Heart left ventricle (tissue), 13 donors: ENCODE results near the gene AKT2.

ENCODE experiments used
- CTCF ChIP-seq, 12 donors: fragments of 200-600 bp; sonication (generic) in 4 of 12; IDR thresholded peaks; one replicate each; pipeline versions ENCODE4 v1.5.0 to v1.8.0; 2018 to 2022; ENCODE audit warnings: antibody characterized with exemption in 12 of 12, mild to moderate bottlenecking in 5 of 12
- POLR2A ChIP-seq, 2 donors: fragments of 450-650 bp; IDR thresholded peaks; one replicate each; pipeline ENCODE4 v1.6.1; 2017; ENCODE audit warnings: antibody characterized with exemption in 2 of 2, mild to moderate bottlenecking in 2 of 2, moderate library complexity in 2 of 2
- donor health status: ischemic (EF 13 %, LVEDD 7.1; RV severe dilation, severe dysfunction).
- donor health status: DM: no; HTN: yes; CAD: no.
- donor health status: DM: no; HTN: no; CAD: no.
- donor health status: ischemic (EF 25% LVEDD 6.9; RV normal size, moderate dysfunction).
- donor health status: ischemic (EF 25% LVEDD 5.7; RV mildly dilated, moderate dysfunction).
- donor health status: ischemic (EF 35%, LVEDD 5.7; RV mildly dilated, moderate dysfunction).
- donor health status: nonischemic (EF 11% LVEDD 7.7; RV severe dilation, severe dysfunction).
- donor health status: DM: yes; HTN: yes; CAD: no.
- donor health status: PGD.
- donor health status: ischemic (EF 29% LVEDD 5.4; RV normal size, mild dysfunction).
- donor health status: nonischemic (EF 23%, LVEDD 6.1; RV moderate dilation, normal function).

GRCh38 chr19:40265055-40265762 is 19.9 kb downstream of the AKT2 start:
- TF ChIP-seq POLR2A (IDR thresholded peaks at IDR 0.05) = no peak
- TF ChIP-seq CTCF (IDR thresholded peaks at IDR 0.05) = no peak
